Effector CD4-positive, alpha-beta T cell (primary cell): Measurements from ENCODE around the gene PCLO.
"Not testable (repeated sequence)": the region's sequence is repeated elsewhere in the genome, so short reads cannot be mapped to it uniquely, and the experiment has no call there.

Experiments used
- DNase-seq: peaks from one replicate; pipeline ENCODE4 v3.0.0-alpha.2; 2020

PCLO gene

DNA sequence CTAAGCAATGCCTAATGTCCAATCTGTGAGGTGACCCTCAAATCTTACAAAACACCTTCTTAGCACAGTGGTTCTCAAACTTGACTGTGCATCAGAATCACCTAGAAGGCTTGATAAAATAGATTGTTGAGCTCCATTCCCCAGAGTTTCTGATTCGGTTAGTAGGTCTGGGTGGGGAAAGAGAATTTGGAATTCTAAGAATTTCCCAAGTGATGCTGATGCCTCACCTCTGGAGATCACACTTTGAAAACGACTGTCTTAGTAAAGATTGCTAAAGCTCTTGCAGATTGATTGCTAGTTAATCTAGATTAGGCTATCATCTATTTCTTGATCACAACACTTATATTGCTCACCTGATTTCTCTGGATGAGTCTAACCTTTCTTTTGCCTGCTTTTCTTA, 126.6 kb downstream of the PCLO start:
- DNase-seq = no peak

DNA sequence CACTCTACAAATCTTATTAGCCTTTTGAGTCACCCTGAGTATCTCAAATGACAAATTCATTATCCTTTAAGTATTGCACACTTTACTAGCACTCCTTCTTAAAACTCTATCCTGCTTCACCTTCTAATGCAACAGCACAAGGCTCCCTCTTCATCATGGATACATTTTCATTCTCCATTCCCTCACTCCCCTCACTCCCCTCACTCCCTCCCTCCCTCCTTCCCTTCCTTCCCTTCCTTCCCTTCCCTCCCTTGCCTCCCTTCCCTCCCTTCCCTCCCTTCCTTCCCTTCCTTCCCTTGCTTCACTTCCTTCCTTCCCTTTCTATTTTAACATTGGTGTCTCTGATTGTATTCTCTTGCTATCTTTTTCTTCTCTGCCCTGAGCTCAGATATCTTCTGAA, 130.5 kb downstream of the PCLO start:
- DNase-seq = no peak

DNA sequence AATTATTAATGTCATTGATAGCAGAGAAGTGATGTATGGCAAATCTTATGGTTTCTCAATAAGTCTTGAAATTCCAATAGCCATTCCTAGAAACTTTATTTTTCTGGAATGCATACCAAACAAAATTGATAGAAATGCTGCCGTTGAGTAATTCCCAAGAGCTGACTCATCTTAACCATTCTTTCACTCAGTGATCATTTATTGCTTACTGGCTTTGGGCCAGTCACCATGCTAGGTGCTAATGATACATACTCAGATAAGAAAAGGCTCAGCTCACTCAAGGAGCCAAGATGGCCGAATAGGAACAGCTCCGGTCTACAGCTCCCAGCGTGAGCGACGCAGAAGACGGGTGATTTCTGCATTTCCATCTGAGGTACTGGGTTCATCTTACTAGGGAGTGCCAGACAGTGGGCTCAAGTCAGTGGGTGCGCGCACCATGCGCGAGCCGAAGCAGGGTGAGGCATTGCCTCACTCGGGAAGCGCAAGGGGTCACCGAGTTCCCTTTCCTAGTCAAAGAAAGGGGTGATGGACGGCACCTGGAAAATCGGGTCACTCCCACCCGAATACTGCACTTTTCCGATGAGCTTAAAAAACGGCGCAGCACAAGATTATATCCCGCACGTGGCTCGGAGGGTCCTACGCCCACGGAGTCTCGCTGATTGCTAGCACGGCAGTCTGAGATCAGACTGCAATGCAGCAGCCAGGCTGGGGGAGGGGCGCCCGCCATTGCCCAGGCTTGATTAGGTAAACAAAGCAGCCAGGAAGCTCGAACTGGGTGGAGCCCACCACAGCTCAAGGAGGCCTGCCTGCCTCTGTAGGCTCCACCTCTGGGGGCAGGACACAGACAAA, 138.6 kb downstream of the PCLO start:
- not testable (repeated sequence) for DNase-seq

DNA sequence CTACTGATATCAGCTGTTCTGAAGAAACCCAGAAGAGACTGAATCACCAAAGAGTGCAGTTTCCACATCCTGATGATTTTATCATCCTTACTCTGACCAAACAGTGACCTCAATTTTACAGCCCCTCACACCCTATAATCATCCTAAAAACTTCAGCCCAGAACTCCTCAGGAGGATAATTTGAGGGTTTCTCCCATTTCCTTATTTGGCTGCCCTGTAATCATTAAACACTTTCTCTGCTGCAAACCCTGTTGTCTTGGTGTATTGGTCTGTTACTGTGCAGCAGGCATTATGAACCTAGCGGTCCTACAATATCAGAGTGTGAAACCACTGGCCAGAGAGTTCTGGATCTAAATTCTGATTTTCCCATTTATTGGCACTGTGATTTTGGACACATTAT, 141.7 kb downstream of the PCLO start:
- no peak for DNase-seq

DNA sequence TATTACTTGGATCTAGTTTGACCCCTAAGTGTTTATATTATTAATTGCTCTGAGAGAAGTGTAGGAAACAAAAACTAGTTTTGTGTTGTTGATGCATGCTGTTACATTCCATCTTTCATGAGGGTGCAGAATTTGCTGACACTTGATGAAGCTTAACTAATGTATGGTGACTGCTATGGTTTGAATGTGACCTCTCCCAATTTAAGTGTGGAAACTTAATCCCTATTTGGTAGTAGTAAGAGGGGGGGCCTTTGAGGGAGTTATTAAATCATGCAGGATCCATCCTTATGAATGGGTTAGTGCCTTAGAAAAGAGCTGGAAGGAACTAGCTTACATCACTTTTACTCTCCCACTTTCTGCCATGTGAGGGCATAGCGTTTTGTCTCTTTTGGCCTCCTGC, 142.5 kb downstream of the PCLO start:
- DNase-seq = no peak

DNA sequence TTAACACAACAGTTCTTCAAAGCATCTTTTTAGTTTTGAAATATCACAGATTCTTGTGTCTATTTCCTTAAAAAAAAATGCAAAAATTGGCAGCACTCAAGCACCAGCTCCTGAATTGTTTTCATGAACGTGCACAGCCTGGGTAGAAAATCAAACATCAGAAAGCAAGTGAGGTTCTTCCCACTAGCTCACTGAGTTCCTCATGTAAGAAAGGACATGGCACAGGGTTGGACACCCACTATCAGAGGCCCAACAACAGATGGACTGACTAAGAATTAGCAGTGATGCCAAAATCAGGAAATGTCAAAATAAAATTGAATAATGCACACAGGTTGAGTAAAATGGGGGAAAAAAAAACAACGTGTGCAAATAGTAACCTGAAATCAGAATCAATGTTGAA, 146.8 kb downstream of the PCLO start:
- no peak for DNase-seq

DNA sequence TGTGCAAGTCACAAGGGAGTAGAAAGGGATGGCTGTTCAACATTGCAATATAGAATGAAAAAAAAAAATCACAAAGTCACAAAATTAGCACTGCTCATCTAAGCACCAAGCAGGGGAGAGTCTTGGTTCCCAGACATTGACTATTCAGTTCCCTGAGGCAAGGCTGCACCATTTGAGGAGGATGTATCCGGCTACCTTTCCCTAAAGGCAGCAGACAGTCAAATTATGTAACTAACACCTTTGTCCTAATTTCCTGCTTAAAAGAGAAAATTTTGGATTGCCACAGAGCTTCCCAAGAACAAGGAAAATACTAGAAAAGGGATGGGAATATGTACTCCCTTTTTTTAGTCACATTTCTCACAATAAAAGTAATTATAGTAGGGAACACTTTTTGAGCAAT, 148.1 kb downstream of the PCLO start:
- no peak for DNase-seq

DNA sequence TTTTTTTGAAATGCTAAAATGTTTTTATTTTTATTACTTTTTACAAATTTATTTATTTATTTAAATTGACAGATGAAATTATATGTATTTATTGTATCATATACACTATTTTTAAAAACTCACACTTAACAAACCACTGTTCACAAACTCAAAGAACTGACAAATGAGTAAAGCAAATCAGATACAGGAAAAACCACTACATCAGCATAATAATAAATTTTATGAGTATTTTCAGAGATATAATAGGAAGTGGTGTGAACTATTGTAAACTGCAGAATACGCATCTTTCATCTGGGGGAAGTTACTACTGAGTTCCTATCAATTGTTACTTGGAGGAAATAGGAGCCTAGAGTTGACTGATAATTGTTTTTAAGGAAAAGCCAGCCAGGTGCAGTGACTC, 150.7 kb downstream of the PCLO start:
- DNase-seq = no peak

DNA sequence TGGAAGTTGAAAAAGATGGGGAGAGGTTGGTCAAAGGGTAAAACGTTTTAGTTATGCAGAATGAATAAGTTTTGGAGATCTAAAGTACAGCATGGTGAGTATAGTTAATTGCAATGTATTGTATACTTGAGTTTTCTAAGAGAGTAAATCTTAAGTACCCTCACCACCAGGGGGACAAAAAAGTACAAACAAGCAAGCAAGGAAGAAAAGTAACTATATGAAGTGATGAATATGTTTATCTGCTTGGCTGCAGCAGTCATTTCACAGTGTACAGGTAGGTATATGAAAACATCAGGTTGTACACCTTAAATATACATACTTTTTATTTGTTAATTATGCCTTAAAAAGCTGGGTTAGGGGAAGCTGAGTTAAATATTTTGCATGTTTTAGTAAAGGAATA, 157.3 kb downstream of the PCLO start:
- DNase-seq = no peak

DNA sequence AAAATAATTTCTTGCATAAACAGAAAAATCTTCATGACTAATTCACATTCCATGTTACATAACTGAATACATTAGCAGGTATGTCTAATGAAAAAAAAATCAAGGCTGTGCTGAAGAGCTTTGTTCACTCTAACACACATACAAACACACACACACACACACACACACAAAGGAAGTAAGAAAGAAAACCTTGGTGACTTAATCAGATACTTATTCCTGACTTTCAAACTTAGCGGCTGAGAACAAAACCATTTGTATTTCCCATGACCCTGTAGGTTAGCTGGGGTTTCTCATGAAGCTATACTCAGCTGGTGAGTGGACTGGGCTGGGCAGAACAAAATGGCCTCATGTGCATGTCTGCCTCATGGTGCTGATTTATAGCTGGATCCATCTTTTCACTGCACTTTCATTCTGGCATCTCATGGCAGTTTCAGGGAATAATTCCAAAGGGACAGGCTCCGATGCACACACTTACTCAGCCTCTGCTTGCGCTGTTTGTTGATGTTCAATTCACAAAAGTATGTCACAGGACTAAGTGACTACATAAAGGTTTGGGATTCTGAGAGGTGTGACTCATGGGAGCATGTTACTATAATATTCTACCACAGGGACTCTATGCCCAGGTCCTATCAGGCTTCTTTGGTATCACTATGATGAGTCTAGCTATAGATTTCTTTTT, 161.2 kb downstream of the PCLO start:
- DNase-seq = no peak

DNA sequence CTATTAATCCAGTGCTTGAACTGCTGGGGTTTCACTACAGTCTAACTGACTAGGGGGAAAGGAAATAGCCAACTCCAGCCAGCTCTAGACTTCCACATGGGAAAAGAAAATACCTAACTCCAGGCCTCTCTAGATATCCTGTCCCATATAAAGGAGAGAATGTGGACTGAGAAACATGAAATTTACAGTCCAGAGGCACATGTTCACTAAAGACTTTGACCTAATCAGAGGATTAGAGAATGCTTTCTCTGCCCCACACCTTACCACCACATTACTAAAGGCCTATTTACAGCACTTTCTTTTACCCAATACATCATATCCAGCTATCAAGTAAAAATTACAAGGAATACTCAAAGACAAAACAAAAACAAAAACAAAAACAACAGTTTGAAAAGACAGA, 164.2 kb downstream of the PCLO start:
- DNase-seq = no peak

DNA sequence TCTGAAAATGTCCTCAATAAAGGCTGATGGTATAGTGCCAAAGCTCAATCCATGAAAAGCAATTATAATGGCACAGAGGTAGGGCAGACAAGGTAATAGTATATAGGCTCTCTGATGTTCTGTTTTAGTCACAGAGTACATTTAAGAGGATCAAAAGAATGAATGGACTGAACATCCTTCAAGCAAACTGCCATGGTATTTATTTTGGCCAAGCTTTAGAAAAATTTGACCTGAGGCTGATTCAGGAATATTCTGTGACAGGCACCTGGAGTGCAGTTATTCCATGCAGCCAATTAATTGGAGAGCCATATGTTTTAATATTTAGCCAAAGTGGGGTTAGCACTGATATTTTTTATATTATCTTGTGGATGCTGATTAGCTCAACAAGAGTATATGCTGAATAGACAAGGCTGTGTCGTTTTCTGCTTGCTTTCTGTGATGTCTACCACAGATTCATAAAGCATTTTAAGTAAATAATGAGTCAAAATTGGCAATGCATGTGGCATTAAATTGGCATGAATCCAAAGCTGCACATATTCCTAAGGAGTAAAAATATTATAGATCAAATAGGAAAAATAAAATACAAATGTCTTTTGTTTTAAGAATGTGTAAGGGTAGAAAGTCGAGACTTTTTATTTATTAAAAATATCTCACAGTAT, 177.4 kb downstream of the PCLO start:
- no peak for DNase-seq

DNA sequence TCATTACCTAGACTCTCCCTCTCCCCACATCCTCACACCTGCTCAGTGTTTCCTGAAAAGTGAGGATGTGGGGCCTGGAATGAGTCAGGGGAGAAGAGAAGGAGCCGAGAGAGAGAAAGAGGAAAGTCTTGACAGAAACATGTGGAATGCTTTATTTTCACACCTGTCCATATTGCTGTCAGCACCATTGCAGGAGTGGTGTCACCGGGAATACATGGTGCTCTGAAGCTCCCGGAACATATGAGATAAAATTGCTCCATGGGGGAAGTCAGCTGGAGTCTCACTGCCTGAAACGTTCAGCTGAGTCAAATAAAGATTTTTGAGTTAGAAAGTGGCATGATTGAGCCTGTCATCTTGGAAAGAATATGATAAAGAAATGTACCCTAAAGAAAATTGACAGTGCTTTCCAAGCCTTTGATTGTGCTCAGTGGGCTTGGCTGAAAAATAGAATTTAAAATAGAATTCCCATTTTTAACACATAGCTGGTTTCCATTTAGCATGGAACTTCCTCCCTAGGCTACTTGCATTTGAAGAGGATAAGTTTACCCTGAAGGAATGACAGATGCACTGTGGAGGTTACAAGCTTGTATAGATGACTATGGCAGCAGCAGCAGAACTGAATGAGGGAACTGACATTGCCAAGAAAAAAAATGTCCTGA, 182.4 kb downstream of the PCLO start:
- no peak for DNase-seq

DNA sequence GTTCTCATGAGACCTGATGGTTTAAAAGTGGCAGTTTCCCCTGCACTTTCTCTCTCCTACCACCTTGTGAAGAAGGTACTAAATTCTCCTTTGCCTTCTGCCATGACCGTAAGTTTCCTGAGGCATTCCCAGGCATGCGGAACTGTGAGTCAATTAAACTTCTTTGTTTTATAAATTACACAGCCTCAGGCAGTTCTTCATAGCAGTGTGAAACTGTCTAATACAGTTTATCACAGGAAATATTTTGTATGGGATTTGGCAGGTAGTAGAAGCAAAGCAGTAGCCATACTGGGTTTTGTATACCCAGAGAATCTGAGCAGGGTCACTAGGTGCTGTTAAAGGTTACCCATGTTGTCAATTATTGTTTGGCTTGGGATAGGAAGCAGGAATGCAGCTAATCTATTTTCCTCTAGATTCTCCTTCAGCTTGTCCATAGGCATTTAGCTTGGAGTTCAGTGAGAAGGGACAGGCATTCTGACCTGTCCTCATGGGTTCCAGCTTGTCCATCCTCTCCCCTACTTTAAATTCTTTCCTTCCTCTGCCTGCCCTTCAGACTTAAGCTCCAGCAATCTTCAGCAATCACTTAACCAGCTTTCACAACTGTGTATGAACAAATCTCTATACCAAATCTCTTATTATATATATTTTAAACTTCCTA, 186.7 kb downstream of the PCLO start:
- no peak for DNase-seq

DNA sequence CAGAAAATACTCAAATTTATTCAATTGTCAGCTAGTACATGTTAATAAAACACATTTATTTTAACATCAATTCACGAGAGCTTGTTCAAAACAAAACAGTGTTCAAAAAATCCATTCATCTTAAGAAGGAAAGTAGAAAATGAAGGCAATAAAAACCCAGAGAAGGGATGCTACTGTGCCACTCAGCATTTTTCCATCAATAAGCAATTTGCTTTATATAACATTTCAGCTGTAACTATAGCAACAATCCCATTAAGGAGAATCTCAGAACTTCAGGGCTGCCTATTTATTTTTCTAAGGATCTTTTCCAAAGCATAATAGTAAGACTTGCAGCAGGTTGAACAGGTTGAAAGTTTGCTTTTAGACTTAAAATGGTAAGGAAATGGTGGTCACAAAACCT, 190.5 kb downstream of the PCLO start:
- no peak for DNase-seq

DNA sequence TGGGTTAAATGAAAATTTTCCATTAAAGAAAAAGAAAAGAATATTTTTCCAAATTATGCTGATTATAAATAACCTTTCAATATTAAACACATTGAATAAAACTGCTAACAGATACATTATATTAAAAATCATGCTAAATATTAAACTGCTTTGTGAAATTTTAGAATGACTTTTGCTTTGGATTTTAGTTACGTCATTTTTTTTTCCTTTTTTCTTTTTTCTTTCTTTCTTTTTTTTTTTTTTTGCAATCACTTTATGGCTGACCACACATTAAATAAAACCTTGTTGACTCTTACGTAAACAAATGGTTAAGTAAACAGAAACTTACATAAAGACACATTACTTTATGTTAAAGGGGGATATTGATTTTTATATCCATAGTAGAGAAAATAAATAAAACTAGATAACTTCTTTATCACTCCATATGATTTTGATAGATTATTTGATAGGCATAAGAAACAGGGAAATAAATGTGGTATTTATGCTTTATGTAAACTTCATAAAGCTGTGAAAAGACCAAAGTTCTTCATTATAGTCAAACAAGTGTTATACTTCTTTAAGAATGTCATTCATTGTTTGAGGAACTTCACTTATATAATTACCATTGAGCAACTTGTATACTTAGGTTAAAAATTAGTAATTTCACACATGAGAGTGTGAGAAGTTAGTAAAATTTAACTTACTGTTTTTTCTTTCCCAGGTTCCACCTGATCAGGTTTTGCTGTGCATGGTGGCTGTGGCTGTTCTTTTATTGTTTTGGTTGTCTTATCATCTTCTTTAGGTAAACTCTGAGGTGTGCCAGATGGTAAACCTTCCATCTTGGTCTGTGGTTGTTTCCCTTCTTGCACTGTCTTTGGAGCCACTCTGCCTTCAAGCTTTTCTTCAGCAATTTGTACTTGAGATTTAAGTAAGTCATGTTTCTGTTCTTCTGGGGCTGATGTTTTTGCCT, 197.3 kb downstream of the PCLO start:
- no peak for DNase-seq

DNA sequence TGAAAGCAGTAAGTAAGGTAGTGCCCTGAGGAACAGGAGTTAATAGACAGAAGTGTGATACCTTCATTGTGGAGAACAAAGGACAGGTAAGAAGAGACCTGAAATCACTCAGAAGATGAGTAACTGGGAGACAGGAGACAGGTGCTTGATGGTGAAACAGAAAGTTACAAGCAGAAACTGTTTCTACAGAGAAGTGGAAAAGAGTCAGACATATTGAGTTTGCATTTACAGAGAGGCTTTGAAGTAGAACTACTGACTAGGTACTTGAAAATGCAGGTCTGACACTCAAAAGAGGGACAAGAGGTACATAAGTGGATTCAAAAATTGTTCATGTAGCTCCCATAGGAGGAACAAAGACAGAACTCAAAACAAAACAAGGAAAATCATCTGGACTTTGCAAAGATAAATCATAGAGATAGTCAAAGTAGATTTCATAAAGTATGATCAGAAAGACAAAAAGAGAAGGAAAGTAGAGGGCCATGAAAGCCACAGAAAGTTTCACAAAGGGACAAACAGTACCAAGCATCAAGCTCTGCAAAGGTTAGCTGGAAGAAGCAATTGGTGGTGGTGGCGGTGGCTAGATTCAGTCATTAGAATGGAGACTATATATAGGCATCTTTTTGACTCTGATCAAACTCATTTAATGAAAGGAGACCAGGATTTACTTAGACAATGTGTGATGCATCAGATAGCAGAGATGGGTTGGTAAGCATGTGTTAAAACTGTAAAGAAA, 198.4 kb downstream of the PCLO start:
- no peak for DNase-seq

DNA sequence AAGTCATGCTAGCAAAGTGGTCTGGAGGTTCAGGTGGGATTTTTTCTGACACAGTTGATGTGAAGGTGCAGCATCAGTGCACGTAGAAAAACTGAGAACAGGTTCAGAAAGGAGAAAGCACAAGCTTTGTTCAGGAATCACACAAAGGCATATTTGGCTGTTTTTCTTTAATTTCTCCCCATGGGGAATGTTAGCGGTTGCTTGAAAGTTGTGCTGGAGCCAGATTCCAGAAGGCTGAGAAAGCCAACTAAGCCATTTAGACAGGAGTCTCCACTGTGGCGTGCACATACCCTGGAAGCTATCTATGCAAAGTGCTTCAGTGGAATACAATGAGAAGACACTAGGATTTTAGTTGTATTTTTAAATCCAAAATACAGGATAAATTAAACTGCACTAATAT, 201.4 kb downstream of the PCLO start:
- DNase-seq = no peak

DNA sequence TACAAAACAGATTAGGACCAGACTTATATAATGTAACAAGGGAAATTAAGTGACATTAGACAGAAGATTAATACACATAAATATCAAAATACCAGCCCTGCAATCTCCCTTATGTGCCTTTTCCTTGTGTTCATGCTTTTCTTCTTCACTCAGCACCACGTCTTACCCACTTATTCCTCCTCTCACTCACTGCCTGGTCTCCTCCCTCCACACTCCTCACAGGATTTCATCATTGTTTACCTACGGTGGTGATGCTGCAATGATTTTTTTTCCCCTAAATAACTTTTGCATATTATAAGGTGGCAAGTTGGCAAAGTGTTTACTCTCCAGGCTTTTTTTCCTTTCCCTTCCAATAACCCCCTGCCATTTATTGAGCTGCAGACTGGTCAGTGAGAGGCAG, 203.2 kb downstream of the PCLO start:
- no peak for DNase-seq

DNA sequence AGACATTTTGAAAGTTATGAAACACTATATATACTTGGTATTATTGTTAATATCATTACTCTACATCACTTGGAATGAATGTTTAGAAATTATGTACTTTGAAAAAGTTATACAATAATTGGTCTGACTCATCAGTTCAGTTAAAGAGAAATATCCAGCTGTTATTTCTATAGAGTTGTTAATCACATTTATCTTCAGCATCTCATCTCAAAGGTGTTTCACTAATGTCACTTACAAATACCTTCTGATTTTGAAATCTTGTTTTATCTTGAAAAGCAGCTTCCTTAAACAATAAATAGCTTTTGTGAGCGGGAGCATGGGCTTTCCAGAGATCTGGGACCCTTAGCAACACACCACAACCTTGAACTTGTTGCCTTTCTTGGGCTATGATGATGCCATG, 205.2 kb downstream of the PCLO start:
- no peak for DNase-seq
